CD1c-positive myeloid dendritic cell (primary cell): ENCODE results near the gene FADS1.
A peak's percentile ranks its signal among the peaks of the same experiment; 100 is the strongest.

Experiments used
- DNase-seq: peaks from one replicate; pipeline ENCODE4 v3.0.0-alpha.2; 2016; ENCODE audit errors: extremely low spot score

Gene FADS1

DNA sequence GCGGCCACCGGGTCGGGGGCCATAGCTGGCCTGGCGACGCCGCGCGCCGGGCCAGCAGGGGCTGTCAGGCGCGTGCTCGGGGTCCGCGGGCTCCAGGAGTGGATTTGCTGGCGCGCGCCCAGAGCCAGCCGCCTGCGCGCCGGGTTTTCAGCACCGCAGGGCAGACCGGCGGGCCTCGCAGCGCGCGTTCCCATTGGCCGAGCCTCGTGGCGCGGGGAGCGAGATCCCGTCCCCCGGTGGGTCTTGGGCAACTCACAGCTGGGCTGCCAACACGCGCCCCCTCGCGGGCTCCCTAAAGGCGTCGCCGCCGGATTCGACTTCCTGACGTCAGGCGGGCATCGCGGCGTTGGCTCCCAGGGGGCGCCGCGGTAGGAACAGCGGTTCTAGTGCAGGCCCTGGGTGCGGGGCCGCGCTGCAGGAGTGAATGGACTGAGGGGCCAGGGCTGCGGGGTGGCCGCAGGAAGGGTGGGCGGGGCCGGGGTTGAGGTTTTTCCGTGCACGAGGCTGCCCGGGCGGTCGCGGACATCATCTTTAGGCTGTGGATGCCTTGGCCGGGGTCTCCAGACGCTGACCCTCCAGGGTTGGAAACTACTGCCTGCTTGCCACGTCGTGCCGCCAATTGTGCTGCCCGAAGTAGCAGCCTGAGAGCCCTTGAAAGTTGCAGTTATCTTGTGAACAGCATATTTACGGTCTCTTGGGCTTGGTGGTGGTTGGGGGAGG, at the start of gene FADS1:
Gene FADS1 (minus strand): TSS at position 268 of the 720 bp plus-strand sequence. CDS start 74 bp downstream, at position 194.
- DNase-seq: peak; percentile 98

DNA sequence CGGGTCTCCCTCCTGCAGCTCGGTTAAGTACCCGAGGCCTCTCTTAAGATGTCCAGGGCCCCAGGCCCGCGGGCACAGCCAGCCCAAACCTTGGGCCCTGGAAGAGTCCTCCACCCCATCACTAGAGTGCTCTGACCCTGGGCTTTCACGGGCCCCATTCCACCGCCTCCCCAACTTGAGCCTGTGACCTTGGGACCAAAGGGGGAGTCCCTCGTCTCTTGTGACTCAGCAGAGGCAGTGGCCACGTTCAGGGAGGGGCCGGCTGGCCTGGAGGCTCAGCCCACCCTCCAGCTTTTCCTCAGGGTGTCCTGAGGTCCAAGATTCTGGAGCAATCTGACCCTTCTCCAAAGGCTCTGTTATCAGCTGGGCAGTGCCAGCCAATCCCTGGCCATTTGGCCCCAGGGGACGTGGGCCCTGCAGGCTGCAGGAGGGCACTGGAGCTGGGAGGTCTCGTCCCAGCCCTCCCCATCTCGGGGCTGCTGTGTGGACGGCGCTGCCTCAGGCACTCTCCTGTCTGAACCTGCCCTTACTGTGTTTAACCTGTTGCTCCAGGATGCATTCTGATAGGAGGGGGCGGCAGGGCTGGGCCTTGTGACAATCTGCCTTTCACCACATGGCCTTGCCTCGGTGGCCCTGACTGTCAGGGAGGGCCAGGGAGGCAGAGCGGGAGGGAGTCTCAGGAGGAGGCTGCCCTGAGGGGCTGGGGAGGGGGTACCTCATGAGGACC, 49.6 kb upstream of the FADS1 start:
- no peak for DNase-seq

- DNase-seq: no peak
Observed at GRCh38 chr11:61864814-61865775, 48.3 kb upstream of the FADS1 start.

DNA sequence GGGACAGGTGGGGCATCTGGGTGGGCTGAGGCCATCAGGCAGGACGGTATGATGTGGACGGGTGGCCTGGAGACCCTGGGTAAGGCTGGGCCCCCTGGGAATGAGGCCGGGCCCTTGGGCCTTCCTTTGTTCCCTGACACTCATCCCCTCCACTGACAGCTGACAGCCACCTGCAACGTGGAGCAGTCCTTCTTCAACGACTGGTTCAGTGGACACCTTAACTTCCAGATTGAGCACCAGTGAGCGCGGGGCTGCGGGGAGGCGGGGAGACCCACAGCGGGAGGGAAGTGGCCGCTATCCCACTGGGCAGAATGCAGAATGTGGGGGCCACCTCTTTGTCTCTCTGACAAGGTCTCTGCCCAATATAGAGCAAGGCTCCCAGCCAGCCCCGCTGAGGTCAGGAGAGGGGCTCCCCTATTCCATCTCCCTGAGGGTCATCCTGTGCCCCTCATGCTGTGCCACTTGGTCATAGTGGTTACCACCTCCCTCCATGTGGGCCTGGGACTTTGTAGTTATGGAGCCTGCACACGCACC, 46.8 kb upstream of the FADS1 start:
- no peak for DNase-seq

DNA sequence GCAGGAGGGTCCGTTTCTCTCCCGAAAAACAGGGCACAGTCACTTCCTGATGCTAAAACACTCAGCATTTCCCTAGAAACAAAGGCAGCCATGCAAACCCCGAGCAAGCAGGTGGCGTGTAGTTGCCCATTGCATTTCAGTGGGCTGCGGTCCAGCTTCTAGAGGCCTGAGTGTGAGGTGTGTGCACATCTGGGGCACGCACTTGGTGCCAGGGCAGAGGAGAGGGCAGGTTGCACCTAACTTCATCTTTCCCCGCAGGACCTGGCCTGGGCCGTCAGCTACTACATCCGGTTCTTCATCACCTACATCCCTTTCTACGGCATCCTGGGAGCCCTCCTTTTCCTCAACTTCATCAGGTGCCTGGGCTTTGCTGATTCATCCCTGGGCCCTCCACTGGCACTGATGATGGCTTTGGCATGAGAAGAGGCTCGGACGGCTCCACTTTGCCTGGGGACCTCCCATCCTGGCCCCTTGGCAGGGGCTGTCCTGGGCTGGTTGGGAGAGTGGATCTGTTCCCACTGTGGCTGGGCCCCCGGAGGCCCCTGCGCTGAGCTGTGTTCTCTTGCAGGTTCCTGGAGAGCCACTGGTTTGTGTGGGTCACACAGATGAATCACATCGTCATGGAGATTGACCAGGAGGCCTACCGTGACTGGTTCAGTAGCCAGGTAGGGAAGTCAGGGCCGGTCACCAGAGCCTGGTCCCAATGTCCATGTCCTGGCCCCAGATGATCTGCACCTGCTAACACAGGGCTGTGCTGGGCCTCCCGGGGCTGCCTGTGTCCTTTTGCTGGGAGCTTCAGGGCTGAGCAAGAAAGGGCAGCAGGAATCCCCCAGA, 46.1 kb upstream of the FADS1 start:
- no peak for DNase-seq

DNA sequence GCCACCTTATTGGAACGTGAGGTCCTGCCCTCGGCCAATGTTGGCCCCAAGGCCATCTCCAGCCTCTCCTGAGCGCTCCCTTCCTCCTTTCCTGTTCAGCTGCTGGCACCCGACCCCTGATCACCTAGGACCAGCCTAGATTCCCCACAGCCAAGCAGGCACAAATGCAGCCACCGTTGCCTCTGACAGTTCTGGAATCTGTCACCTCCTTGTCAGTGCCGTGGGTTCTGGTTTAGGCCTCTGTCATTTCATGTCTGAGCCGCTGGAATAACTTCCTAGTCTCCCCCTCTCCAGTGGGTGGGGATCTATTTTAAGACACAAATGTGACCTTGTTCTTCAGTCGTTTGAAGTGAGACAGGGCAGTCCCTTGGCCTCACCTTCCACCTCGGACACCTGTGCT, 44.8 kb upstream of the FADS1 start:
- no peak for DNase-seq

GRCh38 chr11:61860054-61860903, 43.5 kb upstream of the FADS1 start:
- no peak for DNase-seq

- DNase-seq: no peak
Observed at GRCh38 chr11:61855939-61856680, 39.3 kb upstream of the FADS1 start.

- DNase-seq: no peak
Observed at GRCh38 chr11:61854966-61855714, 38.3 kb upstream of the FADS1 start.

DNA sequence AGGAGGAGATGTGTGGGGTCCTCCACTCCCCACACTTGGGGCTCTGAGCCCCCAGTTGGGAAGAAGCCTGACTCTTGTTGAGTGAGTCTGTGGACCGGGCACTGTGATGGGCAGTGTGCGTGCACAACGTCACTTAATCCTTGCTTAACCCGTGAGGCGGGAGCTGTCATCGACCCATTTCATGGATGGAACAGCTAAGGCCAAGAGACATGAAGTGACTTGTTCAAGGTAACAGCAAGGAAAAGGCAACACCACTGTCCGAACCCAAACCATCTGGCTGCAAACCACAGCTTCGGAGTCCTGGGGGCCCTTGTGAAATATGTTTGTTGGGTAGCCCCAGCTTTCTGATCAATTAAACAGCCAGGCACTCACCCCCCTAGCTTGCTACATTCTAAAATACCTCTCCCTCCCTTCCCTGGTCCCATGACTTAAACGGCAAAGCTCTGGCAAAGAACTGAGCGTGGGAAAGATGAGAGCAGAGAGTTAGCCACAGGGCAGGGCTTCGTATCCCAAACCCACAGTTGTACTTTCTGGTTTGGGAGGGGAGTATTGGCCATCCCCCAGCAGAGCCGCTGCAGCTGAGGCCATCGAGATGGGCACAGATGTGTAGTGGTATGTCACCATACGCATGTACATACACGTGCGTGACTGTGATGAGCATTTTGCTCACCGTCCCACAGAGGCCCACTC, 37.5 kb upstream of the FADS1 start:
- DNase-seq: no peak

- no peak for DNase-seq
Observed at GRCh38 chr11:61853698-61854169, 36.9 kb upstream of the FADS1 start.

DNA sequence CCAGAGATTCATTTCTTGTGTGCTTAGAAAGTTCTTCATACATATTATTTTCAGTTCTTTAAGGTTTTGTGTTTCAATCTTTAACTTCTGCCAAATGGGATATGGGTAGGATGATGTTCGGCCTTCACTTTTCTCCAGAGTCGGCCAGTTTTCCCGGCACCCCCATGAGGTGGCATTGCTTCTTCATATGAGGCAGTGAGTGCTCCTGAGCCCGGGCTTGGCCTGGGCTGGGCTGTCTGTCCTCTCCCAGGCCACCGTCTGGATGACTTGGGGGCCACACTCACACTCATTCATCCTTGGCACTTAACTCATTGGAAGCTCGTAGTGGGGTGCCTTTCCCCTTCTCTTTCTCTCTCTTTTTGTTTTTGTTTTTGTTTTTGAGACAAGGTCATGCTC, 35.1 kb upstream of the FADS1 start:
- no peak for DNase-seq

DNA sequence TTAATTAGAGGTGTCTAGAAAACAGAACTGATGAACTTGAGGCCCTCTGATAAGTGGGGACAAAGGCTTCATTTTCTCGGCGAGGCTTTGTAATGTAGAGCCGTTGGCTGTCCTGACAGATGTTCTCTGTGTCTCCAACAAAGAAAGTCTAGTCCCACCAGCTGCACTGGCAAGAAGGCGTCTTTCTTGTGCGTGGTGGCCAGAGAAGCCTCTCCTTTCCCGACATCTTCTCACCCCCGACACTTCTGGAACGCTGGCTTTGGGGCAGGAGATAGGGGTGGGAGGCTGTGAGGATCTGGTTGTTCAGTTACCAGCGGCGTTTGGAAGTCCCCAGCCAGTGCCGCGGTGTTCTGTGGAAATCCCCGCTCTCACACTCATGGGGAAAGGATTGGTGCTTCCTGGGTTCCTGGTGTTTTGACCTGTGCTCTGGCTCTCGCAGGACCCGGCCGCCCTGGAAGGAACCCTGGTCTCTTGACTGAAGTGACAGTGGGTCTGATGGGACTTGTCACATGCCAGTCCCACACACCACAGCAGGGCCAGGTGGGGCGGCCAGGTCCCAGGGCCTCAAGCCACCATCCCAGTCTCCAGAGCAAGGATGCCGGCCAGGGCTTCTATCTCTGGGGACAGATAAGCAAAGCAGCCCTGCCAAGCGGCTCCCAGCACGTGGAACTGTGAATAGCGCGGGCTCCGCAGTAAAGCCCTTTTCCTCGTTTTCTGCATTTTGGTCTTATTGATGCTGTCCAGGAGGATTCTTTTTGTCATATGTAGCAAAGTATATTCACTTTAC, 34.5 kb upstream of the FADS1 start:
- no peak for DNase-seq

DNA sequence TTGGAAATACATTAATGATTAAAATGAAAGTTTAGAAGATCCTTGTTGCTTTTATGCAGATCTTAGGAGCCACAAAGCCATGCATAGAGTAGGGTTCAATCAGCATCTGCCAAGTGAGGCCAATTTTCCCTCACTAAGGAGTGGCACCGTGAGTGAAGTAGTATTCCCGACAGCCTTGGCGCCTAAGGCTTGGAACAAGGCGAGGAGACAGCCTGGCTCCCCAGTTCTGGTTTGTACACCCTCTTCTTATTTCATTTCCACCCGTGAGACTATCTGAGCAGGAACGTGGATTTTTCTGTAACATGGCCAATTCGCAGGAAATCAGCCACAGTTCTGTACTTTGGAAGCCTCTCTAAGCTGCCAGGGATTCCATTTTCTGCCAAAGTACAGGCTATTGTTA, 33.9 kb upstream of the FADS1 start:
- DNase-seq: no peak

DNA sequence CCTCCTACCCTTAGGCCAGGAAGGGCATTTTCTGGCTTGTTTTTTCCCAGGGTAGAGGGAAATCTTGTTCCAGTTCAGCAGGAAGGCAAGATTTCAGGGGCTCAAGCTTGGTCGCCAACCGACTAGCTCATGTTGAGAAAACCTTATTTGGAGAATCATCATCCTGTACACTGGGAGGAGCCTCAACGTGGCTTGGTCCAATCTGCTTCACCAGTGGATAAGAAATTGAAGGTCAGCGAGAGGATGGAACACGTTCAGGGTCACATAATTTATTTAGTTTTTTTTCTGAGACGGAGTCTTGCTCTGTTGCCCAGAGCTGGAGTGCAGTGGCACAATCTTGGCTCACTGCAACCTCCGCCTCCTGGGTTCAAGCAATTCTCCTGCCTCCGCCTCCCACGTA, 31.8 kb upstream of the FADS1 start:
- no peak for DNase-seq

GRCh38 chr11:61847914-61848581, 31.2 kb upstream of the FADS1 start:
- no peak for DNase-seq
